SK-N-SH (cell line): ENCODE results near the gene SLC25A29. TPM values are rescaled to one million over a fixed set of nuclear protein-coding genes. Genes with fewer than 3 reads are reported as not detected.

Experiments
- CTCF ChIA-PET: fragments of 300-600, 350-600 bp; formaldehyde crosslinking; extraction: SDS; loops from one replicate; lab custom pipeline; 2021; lab: Yijun Ruan, JAX
- POLR2A ChIA-PET: fragments of 350-600 bp; sonication (Branson Sonifier 250); formaldehyde crosslinking; extraction: SDS; loops from one replicate; lab custom pipeline; 2020; ENCODE audit warnings: antibody characterized with exemption, inconsistent platforms; lab: Yijun Ruan, JAX
- DNase-seq: peaks from one replicate; pipeline ENCODE4 v3.0.0; 2012
- H2AFZ ChIP-seq: fragments of 200-600 bp; sonication (generic); 2 replicates; pipeline ENCODE4 v1.8.1; 2016; ENCODE audit warnings: antibody characterized with exemption, mild to moderate bottlenecking, low read depth
- H3F3A ChIP-seq: fragments of 200-600 bp; sonication (generic); replicated peaks from 2 replicates; pipeline ENCODE3; 2016; ENCODE audit warnings: antibody characterized with exemption, mild to moderate bottlenecking; ENCODE audit not compliant: insufficient read depth
- H3K27ac ChIP-seq, 2 experiments: fragments of 200-500 bp in 1 of 2; fragments of 200-600 bp in 1 of 2; sonication (Bioruptor generic) in 1 of 2; sonication (generic), shearing (Covaris generic) in 1 of 2; 2 replicates each; pipeline versions ENCODE4 v1.5.1 to v1.6.1; 2014 to 2016; ENCODE audit warnings: low read depth in 2 of 2, inconsistent platforms in 1 of 2, low read length in 1 of 2, mild to moderate bottlenecking in 1 of 2, mixed read lengths in 1 of 2
- H3K27me3 ChIP-seq: fragments of 200-600 bp; sonication (generic), shearing (Covaris generic); 2 replicates; pipeline ENCODE4 v1.6.1; 2016; ENCODE audit warnings: mixed run types; ENCODE audit not compliant: insufficient read depth
- H3K36me3 ChIP-seq, 2 experiments: fragments of 200-500 bp in 1 of 2; fragments of 200-600 bp in 1 of 2; sonication (Bioruptor generic) in 1 of 2; sonication (generic) in 1 of 2; replicated peaks in 1 of 2; 2 replicates each; pipeline versions ENCODE3 to v1.5.1; 2014 to 2016; ENCODE audit warnings: low read length in 1 of 2, mild to moderate bottlenecking in 1 of 2; ENCODE audit not compliant: insufficient read depth in 2 of 2, control insufficient read depth in 1 of 2
- H3K4me1 ChIP-seq, 2 experiments: fragments of 200-500 bp in 1 of 2; fragments of 200-600 bp in 1 of 2; sonication (Bioruptor generic) in 1 of 2; sonication (generic), shearing (Covaris generic) in 1 of 2; 2 replicates each; pipeline versions ENCODE4 v1.5.1 to v1.6.1; 2014 to 2016; ENCODE audit warnings: low read depth in 1 of 2, low read length in 1 of 2, mixed run types in 1 of 2; ENCODE audit not compliant: insufficient read depth in 2 of 2, control insufficient read depth in 1 of 2
- H3K4me2 ChIP-seq: fragments of 200-600 bp; sonication (generic), shearing (Covaris generic); 2 replicates; pipeline ENCODE4 v1.6.1; 2017; ENCODE audit warnings: mixed run types
- H3K4me3 ChIP-seq, 2 experiments: fragments of 200-500 bp in 1 of 2; fragments of 200-600 bp in 1 of 2; sonication (Bioruptor generic) in 1 of 2; sonication (generic), shearing (Covaris generic) in 1 of 2; 2 replicates each; pipeline versions ENCODE4 v1.5.1 to v1.8.1; 2014 to 2016; ENCODE audit warnings: low read depth in 2 of 2, inconsistent platforms in 1 of 2, low read length in 1 of 2, mild to moderate bottlenecking in 1 of 2, mixed read lengths in 1 of 2, moderate library complexity in 1 of 2
- H3K79me2 ChIP-seq: fragments of 200-600 bp; sonication (generic); 2 replicates; pipeline ENCODE4 v1.8.1; 2017; ENCODE audit warnings: mild to moderate bottlenecking; ENCODE audit not compliant: insufficient read depth
- H3K9ac ChIP-seq: fragments of 200-600 bp; sonication (generic); 2 replicates; pipeline ENCODE4 v1.6.1; 2017; ENCODE audit warnings: mixed run types
- H3K9me2 ChIP-seq: fragments of 200-600 bp; sonication (generic); 2 replicates; pipeline ENCODE4 v1.6.1; 2017; ENCODE audit warnings: mixed run types
- H3K9me3 ChIP-seq: fragments of 200-600 bp; sonication (generic); 2 replicates; pipeline ENCODE4 v1.6.1; 2017; ENCODE audit warnings: mixed run types, mild to moderate bottlenecking, moderate library complexity
- H4K20me1 ChIP-seq: fragments of 200-600 bp; sonication (generic); 2 replicates; pipeline ENCODE4 v1.6.1; 2017; ENCODE audit warnings: mild to moderate bottlenecking, mixed run types; ENCODE audit not compliant: insufficient read depth
- CHD2 ChIP-seq: fragments of 150-350 bp; IDR thresholded peaks from 2 replicates; pipeline ENCODE4 v1.6.1; 2018; ENCODE audit warnings: low read length; ENCODE audit not compliant: partially characterized antibody
- CTCF ChIP-seq: fragments of 200-600 bp; sonication (generic); IDR thresholded peaks from 2 replicates; pipeline ENCODE4 v1.6.1; 2017; ENCODE audit warnings: antibody characterized with exemption, mild to moderate bottlenecking, moderate library complexity
- FOSL2 ChIP-seq: IDR thresholded peaks from 2 replicates; pipeline ENCODE4 v1.4.0; 2012; ENCODE audit warnings: low read depth, mild to moderate bottlenecking, moderate library complexity, borderline replicate concordance
- FOXM1 ChIP-seq: IDR thresholded peaks from 2 replicates; pipeline ENCODE4 v1.4.0; 2012; ENCODE audit warnings: low read depth, mild to moderate bottlenecking
- GATA2 ChIP-seq: sonication (generic); formaldehyde crosslinking; IDR thresholded peaks from 2 replicates; pipeline ENCODE4 v1.5.0; 2020; ENCODE audit warnings: mild to moderate bottlenecking, missing genetic modification reagents
- MAX ChIP-seq: IDR thresholded peaks from 2 replicates; pipeline ENCODE4 v1.4.0; 2012; ENCODE audit warnings: low read depth
- MEF2A ChIP-seq: IDR thresholded peaks from 2 replicates; pipeline ENCODE4 v1.4.0; 2012; ENCODE audit warnings: low read depth, borderline replicate concordance
- PBX3 ChIP-seq: IDR thresholded peaks from 2 replicates; pipeline ENCODE4; 2012
- RAD21 ChIP-seq: IDR thresholded peaks from 2 replicates; pipeline ENCODE4 v1.6.1; 2012; ENCODE audit warnings: mild to moderate bottlenecking, low read length
- RCOR1 ChIP-seq: fragments of 150-350 bp; IDR thresholded peaks from 2 replicates; pipeline ENCODE4 v1.6.1; 2017; ENCODE audit warnings: antibody characterized with exemption, low read length
- RFX5 ChIP-seq: IDR thresholded peaks from 2 replicates; pipeline ENCODE4 v1.6.1; 2012; ENCODE audit warnings: mild to moderate bottlenecking, improper control_type of control experiment, low read length
- RXRA ChIP-seq: IDR thresholded peaks from 2 replicates; pipeline ENCODE4 v1.4.0; 2012; ENCODE audit warnings: low read depth, mild to moderate bottlenecking, borderline replicate concordance
- SIN3A ChIP-seq: IDR thresholded peaks from 2 replicates; pipeline ENCODE4 v1.6.1; 2012; ENCODE audit warnings: low read depth, mild to moderate bottlenecking, low read length, moderate library complexity, borderline replicate concordance
- TAF1 ChIP-seq: IDR thresholded peaks from 2 replicates; pipeline ENCODE4 v1.6.1; 2012; ENCODE audit warnings: low read depth, mild to moderate bottlenecking, low read length, moderate library complexity, borderline replicate concordance
- TCF12 ChIP-seq: IDR thresholded peaks from 2 replicates; pipeline ENCODE4 v1.4.0; 2012
- USF1 ChIP-seq: IDR thresholded peaks from 2 replicates; pipeline ENCODE4 v1.4.0; 2012; ENCODE audit warnings: low read depth, borderline replicate concordance
- USF2 ChIP-seq: fragments of 150-350 bp; IDR thresholded peaks from 2 replicates; pipeline ENCODE4 v1.6.1; 2017; ENCODE audit warnings: antibody characterized with exemption, low read length, low read depth, borderline replicate concordance
- ZBTB33 ChIP-seq: IDR thresholded peaks from 2 replicates; pipeline ENCODE4 v1.4.0; 2012; ENCODE audit warnings: low read depth, borderline replicate concordance
- WGBS: methylation state at CpG from one replicate; pipeline ENCODE4 v1.1.6; 2017; ENCODE audit warnings: low lambda C conversion rate; 5-methylcytosine and 5-hydroxymethylcytosine counted together
- polyA plus RNA-seq, 3 experiments: library from polyadenylated mRNA; depleted of rRNA; stranded (reverse); fragments of >200 nt; gene quantifications; 2 replicates each; pipeline ENCODE4 v1.2.3, GENCODE V29; 2012

Gene SLC25A29
- polyA plus RNA-seq, 1 of the 3 experiments (the other 2 are of a cell fraction), result 66.9 TPM

- no peaks in the 10 kb centered on the region for H3K27me3 ChIP-seq
- H3K36me3 ChIP-seq, result no peaks in the 10 kb centered on the region
- ChIA-PET CTCF (interaction anchor here (1.0 kb wide), 1 partner anchor 62 kb away, joined by 4 read pairs; no protein-coding TSS in a partner anchor), POLR2A (no interaction called here)
- H3K9ac ChIP-seq, result no peak overlapping the region
- H3K9me2 ChIP-seq, result no peaks in the 10 kb centered on the region
- no peak overlapping the region for H3K27ac ChIP-seq
- no peaks in the 10 kb centered on the region; a peak in 1 of 4 replicates for H3K4me1 ChIP-seq
- H3K4me2 ChIP-seq, result no peak overlapping the region
- 83% methylated on average over 8 of the region's 15 CpGs for WGBS
- H4K20me1 ChIP-seq, result no peaks in the 10 kb centered on the region
- H3K4me3 ChIP-seq, result no peak overlapping the region
- TF ChIP-seq ZBTB33, result no peak
- TF ChIP-seq TAF1, result no peak
- no peak for TF ChIP-seq RXRA
- no peak for TF ChIP-seq USF2
- TF ChIP-seq PBX3, result no peak
- TF ChIP-seq FOXM1, result no peak
- TF ChIP-seq SIN3A, result no peak
- no peak for TF ChIP-seq CTCF
- TF ChIP-seq MAX, result no peak
- TF ChIP-seq MEF2A, result no peak
- no peak for TF ChIP-seq RCOR1
- TF ChIP-seq CHD2, result no peak
- no peak for TF ChIP-seq RAD21
- no peak for TF ChIP-seq USF1
- no peak for TF ChIP-seq RFX5
- TF ChIP-seq TCF12, result no peak
- TF ChIP-seq GATA2, result no peak
- no peak for TF ChIP-seq FOSL2
- TF ChIP-seq, all 33 proteins: peak for 0
- H3K79me2 ChIP-seq, result no peaks in the 10 kb centered on the region
- H2AFZ ChIP-seq, result no peak overlapping the region
- DNase-seq, result no peak
- no peaks in the 10 kb centered on the region for H3F3A ChIP-seq
- no peaks in the 10 kb centered on the region for H3K9me3 ChIP-seq
Observed at GRCh38 chr14:100322138-100322957, 16.1 kb upstream of the SLC25A29 start.
